ENCODE measurements around the gene ITFG1.
"Not testable (repeated sequence)": the region's sequence is repeated elsewhere in the genome, so short reads cannot be mapped to it uniquely, and the experiment has no call there.

ITFG1 gene

DNA sequence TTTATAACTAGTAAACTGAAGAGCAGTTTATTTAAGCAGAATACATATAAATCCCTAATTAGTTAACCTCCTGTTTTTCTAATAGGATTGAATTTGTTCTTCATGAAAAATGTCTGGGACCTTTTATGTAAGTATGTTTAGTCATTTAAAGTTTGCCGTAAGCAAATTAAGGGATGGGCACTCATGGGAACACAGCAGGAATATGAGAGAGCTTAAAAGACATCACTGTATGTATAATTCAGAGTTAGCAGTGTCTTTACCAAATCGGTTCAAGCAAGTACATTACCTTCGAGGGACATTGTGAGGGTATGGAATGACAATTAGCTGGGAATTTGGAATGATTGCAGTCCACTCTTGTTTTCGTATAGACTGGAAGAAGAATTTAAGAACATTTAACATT, 299.4 kb downstream of the ITFG1 start:
- ChIA-PET POLR2A (interaction anchor here (0.7 kb wide), 1 partner anchor 10 kb away, joined by 3 read pairs; no protein-coding TSS in a partner anchor), CTCF (no interaction called here)
- Histone ChIP-seq H3K4me3 (ENCODE audit: control insufficient read depth in 1 of 7, extremely low read depth in 1 of 7, insufficient read depth in 4 of 7, low read depth in 2 of 7, low read length in 6 of 7) (no peak overlapping the region), H3K4me1 (ENCODE audit: control extremely low read depth in 1 of 4, control insufficient read depth in 4 of 4, insufficient read depth in 4 of 4, low read length in 3 of 4) (no peaks in the 10 kb centered on the region), H3K36me3 (ENCODE audit: control insufficient read depth in 4 of 4, insufficient read depth in 4 of 4, low read length in 3 of 4) (peaks cover 0 to 10% (median 4%) of the 10 kb centered on the region in 4 experiments), H3K27me3 (replicated peaks in 2 of 5; ENCODE audit: control insufficient read depth in 4 of 5, insufficient read depth in 5 of 5, low read length in 4 of 5) (no peaks in the 10 kb centered on the region), H3K27ac (ENCODE audit: insufficient read depth in 1 of 2, low read depth in 1 of 2, low read length in 2 of 2, poor library complexity in 1 of 2, severe bottlenecking in 2 of 2) (no peak overlapping the region), H3K9me3 (ENCODE audit: control extremely low read depth in 1 of 5, control insufficient read depth in 4 of 5, insufficient read depth in 2 of 5, low read depth in 1 of 5, low read length in 4 of 5) (no peaks in the 10 kb centered on the region)
- no peak for DNase-seq
- WGBS (ENCODE audit: insufficient coverage): 100% methylated on average over 1 of the region's 4 CpGs

DNA sequence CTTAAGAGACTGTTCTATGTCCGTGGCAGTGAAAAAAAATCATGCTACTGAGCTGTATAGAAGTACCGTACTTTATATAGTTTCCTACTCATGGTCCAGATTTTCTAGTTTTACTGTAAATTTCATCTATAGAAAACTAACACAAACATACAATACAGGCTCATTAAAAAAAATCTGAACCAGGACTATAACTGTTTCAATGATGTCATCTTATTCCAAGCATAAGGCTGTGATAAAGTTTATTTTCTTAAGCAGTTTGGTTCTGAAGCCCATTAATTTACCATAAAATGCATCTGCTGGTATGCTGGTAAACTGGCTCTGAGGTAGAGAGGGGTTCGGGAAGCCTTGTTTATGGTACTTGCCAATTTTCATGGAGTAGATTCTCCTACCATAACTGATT, 300.4 kb downstream of the ITFG1 start:
- H3K9me3 ChIP-seq (ENCODE audit: control extremely low read depth in 1 of 5, control insufficient read depth in 4 of 5, insufficient read depth in 2 of 5, low read depth in 1 of 5, low read length in 4 of 5): no peaks in the 10 kb centered on the region
- ChIA-PET CTCF (interaction anchor here (0.5 to 1.5 kb wide), 2 partner anchors 16 to 108 kb away, joined by 3 to 4 read pairs; no protein-coding TSS in a partner anchor), POLR2A (no interaction called here)
- no peaks in the 10 kb centered on the region for H3K4me1 ChIP-seq (ENCODE audit: control extremely low read depth in 1 of 4, control insufficient read depth in 4 of 4, insufficient read depth in 4 of 4, low read length in 3 of 4)
- peaks cover 0 to 13% (median 4%) of the 10 kb centered on the region in 4 experiments for H3K36me3 ChIP-seq (ENCODE audit: control insufficient read depth in 4 of 4, insufficient read depth in 4 of 4, low read length in 3 of 4)
- no peak overlapping the region for H3K4me3 ChIP-seq (ENCODE audit: control insufficient read depth in 1 of 7, extremely low read depth in 1 of 7, insufficient read depth in 4 of 7, low read depth in 2 of 7, low read length in 6 of 7)
- no peaks in the 10 kb centered on the region for H3K27me3 ChIP-seq (replicated peaks in 2 of 5; ENCODE audit: control insufficient read depth in 4 of 5, insufficient read depth in 5 of 5, low read length in 4 of 5)
- H3K27ac ChIP-seq (ENCODE audit: insufficient read depth in 1 of 2, low read depth in 1 of 2, low read length in 2 of 2, poor library complexity in 1 of 2, severe bottlenecking in 2 of 2): no peak overlapping the region
- no peak for DNase-seq
- 100% methylated on average over 2 of the region's 3 CpGs for WGBS (ENCODE audit: insufficient coverage)

GRCh38 chr16:47158992-47159391, 301.9 kb downstream of the ITFG1 start:
- H3K27ac ChIP-seq (ENCODE audit: insufficient read depth in 1 of 2, low read depth in 1 of 2, low read length in 2 of 2, poor library complexity in 1 of 2, severe bottlenecking in 2 of 2): no peak overlapping the region
- CTCF ChIA-PET: no interaction called here
- POLR2A ChIA-PET: no interaction called here

GRCh38 chr16:47156680-47157215, 304.1 kb downstream of the ITFG1 start:
- 97% methylated on average over 3 of the region's 3 CpGs for WGBS (ENCODE audit: insufficient coverage)
- H3K27ac ChIP-seq (ENCODE audit: insufficient read depth in 1 of 2, low read depth in 1 of 2, low read length in 2 of 2, poor library complexity in 1 of 2, severe bottlenecking in 2 of 2): no peak overlapping the region
- ChIA-PET POLR2A (no interaction called here), CTCF (interaction anchor here (0.7 to 1.5 kb wide), 2 partner anchors 12 to 15 kb away, joined by 3 read pairs; no protein-coding TSS in a partner anchor)
- H3K4me1 ChIP-seq (ENCODE audit: control extremely low read depth in 1 of 4, control insufficient read depth in 4 of 4, insufficient read depth in 4 of 4, low read length in 3 of 4): no peaks in the 10 kb centered on the region
- peaks cover 0 to 31% (median 10%) of the 10 kb centered on the region in 4 experiments for H3K36me3 ChIP-seq (ENCODE audit: control insufficient read depth in 4 of 4, insufficient read depth in 4 of 4, low read length in 3 of 4)
- no peak for DNase-seq
- H3K4me3 ChIP-seq (ENCODE audit: control insufficient read depth in 1 of 7, extremely low read depth in 1 of 7, insufficient read depth in 4 of 7, low read depth in 2 of 7, low read length in 6 of 7): no peak overlapping the region
- H3K27me3 ChIP-seq (replicated peaks in 2 of 5; ENCODE audit: control insufficient read depth in 4 of 5, insufficient read depth in 5 of 5, low read length in 4 of 5): no peaks in the 10 kb centered on the region
- H3K9me3 ChIP-seq (ENCODE audit: control extremely low read depth in 1 of 5, control insufficient read depth in 4 of 5, insufficient read depth in 2 of 5, low read depth in 1 of 5, low read length in 4 of 5): peaks cover 0 to 12% (median 8%) of the 10 kb centered on the region in 5 experiments

More at GRCh38 chr16:47158992-47159391, 301.9 kb downstream of the ITFG1 start:
- H3K4me3 ChIP-seq (ENCODE audit: control insufficient read depth in 1 of 7, extremely low read depth in 1 of 7, insufficient read depth in 4 of 7, low read depth in 2 of 7, low read length in 6 of 7): no peak overlapping the region
- no peak for DNase-seq
- peaks cover 0 to 13% (median 4%) of the 10 kb centered on the region in 4 experiments for H3K36me3 ChIP-seq (ENCODE audit: control insufficient read depth in 4 of 4, insufficient read depth in 4 of 4, low read length in 3 of 4)
- no peaks in the 10 kb centered on the region for H3K4me1 ChIP-seq (ENCODE audit: control extremely low read depth in 1 of 4, control insufficient read depth in 4 of 4, insufficient read depth in 4 of 4, low read length in 3 of 4)
- no peaks in the 10 kb centered on the region for H3K9me3 ChIP-seq (ENCODE audit: control extremely low read depth in 1 of 5, control insufficient read depth in 4 of 5, insufficient read depth in 2 of 5, low read depth in 1 of 5, low read length in 4 of 5)
- no peaks in the 10 kb centered on the region for H3K27me3 ChIP-seq (replicated peaks in 2 of 5; ENCODE audit: control insufficient read depth in 4 of 5, insufficient read depth in 5 of 5, low read length in 4 of 5)

DNA sequence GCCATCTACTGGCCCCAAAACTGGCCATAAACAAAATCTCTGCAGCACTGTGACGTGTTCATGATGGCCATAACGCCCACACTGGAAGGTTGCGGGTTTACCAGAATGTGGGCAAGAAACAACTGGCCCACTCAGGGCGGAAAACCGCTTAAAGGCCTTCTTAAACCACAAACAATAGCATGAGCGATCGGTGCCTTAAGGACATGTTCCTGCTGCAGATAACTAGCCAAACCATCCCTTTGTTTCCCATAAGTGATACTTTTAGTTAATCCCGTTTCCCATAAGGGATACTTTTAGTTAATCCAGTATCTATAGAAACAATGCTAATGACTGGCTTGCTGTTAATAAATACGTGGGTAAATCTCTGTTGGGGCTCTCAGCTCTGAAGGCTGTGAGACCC, 308.4 kb downstream of the ITFG1 start:
- H3K27me3 ChIP-seq (replicated peaks in 2 of 5; ENCODE audit: control insufficient read depth in 4 of 5, insufficient read depth in 5 of 5, low read length in 4 of 5); H3K4me3 ChIP-seq (ENCODE audit: control insufficient read depth in 1 of 7, extremely low read depth in 1 of 7, insufficient read depth in 4 of 7, low read depth in 2 of 7, low read length in 6 of 7); POLR2A ChIA-PET; DNase-seq; H3K27ac ChIP-seq (ENCODE audit: insufficient read depth in 1 of 2, low read depth in 1 of 2, low read length in 2 of 2, poor library complexity in 1 of 2, severe bottlenecking in 2 of 2); H3K4me1 ChIP-seq (ENCODE audit: control extremely low read depth in 1 of 4, control insufficient read depth in 4 of 4, insufficient read depth in 4 of 4, low read length in 3 of 4); CTCF ChIA-PET: not testable (repeated sequence)
- H3K36me3 ChIP-seq (ENCODE audit: control insufficient read depth in 4 of 4, insufficient read depth in 4 of 4, low read length in 3 of 4): peaks cover 2 to 26% (median 11%) of the 10 kb centered on the region in 4 experiments
- 95% methylated on average over 7 of the region's 9 CpGs for WGBS (ENCODE audit: insufficient coverage)
- peaks cover 0 to 17% (median 11%) of the 10 kb centered on the region in 5 experiments for H3K9me3 ChIP-seq (ENCODE audit: control extremely low read depth in 1 of 5, control insufficient read depth in 4 of 5, insufficient read depth in 2 of 5, low read depth in 1 of 5, low read length in 4 of 5)

GRCh38 chr16:47150067-47150466, 310.8 kb downstream of the ITFG1 start:
- Histone ChIP-seq H3K36me3 (ENCODE audit: control insufficient read depth in 4 of 4, insufficient read depth in 4 of 4, low read length in 3 of 4) (peaks cover 2 to 19% (median 7%) of the 10 kb centered on the region in 4 experiments), H3K9me3 (ENCODE audit: control extremely low read depth in 1 of 5, control insufficient read depth in 4 of 5, insufficient read depth in 2 of 5, low read depth in 1 of 5, low read length in 4 of 5) (peaks cover 0 to 17% (median 11%) of the 10 kb centered on the region in 5 experiments), H3K4me3 (ENCODE audit: control insufficient read depth in 1 of 7, extremely low read depth in 1 of 7, insufficient read depth in 4 of 7, low read depth in 2 of 7, low read length in 6 of 7) (no peak overlapping the region), H3K27me3 (replicated peaks in 2 of 5; ENCODE audit: control insufficient read depth in 4 of 5, insufficient read depth in 5 of 5, low read length in 4 of 5) (peaks cover under 1 to 12% (median 6%) of the 10 kb centered on the region in 5 experiments), H3K27ac (ENCODE audit: insufficient read depth in 1 of 2, low read depth in 1 of 2, low read length in 2 of 2, poor library complexity in 1 of 2, severe bottlenecking in 2 of 2) (no peak overlapping the region), H3K4me1 (ENCODE audit: control extremely low read depth in 1 of 4, control insufficient read depth in 4 of 4, insufficient read depth in 4 of 4, low read length in 3 of 4) (no peaks in the 10 kb centered on the region)
- 90% methylated on average over 3 of the region's 3 CpGs for WGBS (ENCODE audit: insufficient coverage)
- POLR2A ChIA-PET: no interaction called here
- CTCF ChIA-PET: no interaction called here
- DNase-seq: no peak

- Histone ChIP-seq H3K9me3 (ENCODE audit: control extremely low read depth in 1 of 5, control insufficient read depth in 4 of 5, insufficient read depth in 2 of 5, low read depth in 1 of 5, low read length in 4 of 5) (peaks cover 0 to 2% (median 0%) of the 10 kb centered on the region in 5 experiments), H3K4me3 (ENCODE audit: control insufficient read depth in 1 of 7, extremely low read depth in 1 of 7, insufficient read depth in 4 of 7, low read depth in 2 of 7, low read length in 6 of 7) (peak overlapping the region in 6 of 7 experiments; percentile 4 to 74 (median 55)), H3K27ac (ENCODE audit: insufficient read depth in 1 of 2, low read depth in 1 of 2, low read length in 2 of 2, poor library complexity in 1 of 2, severe bottlenecking in 2 of 2) (no peak overlapping the region), H3K4me1 (ENCODE audit: control extremely low read depth in 1 of 4, control insufficient read depth in 4 of 4, insufficient read depth in 4 of 4, low read length in 3 of 4) (peaks cover 9 to 28% (median 25%) of the 10 kb centered on the region in 4 experiments), H3K36me3 (ENCODE audit: control insufficient read depth in 4 of 4, insufficient read depth in 4 of 4, low read length in 3 of 4) (no peaks in the 10 kb centered on the region), H3K27me3 (replicated peaks in 2 of 5; ENCODE audit: control insufficient read depth in 4 of 5, insufficient read depth in 5 of 5, low read length in 4 of 5) (peaks cover 8 to 46% (median 16%) of the 10 kb centered on the region in 5 experiments)
- ChIA-PET CTCF (interaction anchor here (0.8 to 2.7 kb wide), 6 partner anchors 12 to 1020 kb away, joined by 3 to 11 read pairs (median 7); no protein-coding TSS in a partner anchor), POLR2A (no interaction called here)
- 14% methylated on average over 9 of the region's 10 CpGs for WGBS (ENCODE audit: insufficient coverage)
- DNase-seq: no peak
Measured at GRCh38 chr16:47144559-47144877, 316.3 kb downstream of the ITFG1 start.
